ENCODE data around the gene GPR25.

The GPR25 gene

GRCh38 chr1:200873671-200874397, 1.1 kb downstream of the GPR25 start:
- DNase-seq = no peak

DNA sequence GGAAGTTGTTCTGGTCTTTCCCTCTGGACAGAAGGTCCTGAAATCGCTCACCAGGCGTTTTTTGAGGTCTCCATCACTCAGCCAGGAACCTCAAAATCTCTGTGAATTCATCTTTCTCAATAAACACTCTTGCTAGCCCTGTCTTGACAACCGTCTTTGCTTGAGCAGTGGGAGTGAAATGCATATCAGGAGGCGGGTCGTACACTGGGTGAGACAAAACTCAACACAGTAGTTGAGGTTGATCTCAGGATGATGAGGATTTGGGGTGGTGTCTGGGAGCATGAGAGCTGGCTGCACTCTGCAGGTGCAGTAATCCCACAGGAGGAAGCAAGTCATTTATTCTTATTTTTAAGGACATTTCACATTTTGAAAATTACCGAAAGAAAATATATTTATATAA, 1.9 kb downstream of the GPR25 start:
- DNase-seq = no peak

DNA sequence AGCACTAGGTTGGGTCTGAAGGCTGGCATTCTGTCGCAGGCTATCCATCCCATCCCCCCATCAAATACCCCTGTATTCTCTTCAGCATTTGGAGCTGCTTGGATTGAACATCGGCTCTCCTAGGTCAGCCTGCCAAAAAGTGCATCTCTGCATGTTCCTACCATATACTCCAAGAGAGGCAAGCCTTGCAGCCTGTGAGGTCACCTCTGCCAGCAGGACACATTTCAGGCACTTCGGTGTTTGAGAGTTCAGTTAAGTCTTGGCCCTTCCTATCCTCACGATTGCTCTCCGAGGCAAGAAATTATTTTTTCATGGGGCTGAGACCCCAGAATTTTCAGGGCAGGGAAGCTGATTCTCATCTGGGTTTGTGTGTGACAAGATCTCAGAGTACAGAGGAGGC, 2.6 kb downstream of the GPR25 start:
- DNase-seq = no peak

DNA sequence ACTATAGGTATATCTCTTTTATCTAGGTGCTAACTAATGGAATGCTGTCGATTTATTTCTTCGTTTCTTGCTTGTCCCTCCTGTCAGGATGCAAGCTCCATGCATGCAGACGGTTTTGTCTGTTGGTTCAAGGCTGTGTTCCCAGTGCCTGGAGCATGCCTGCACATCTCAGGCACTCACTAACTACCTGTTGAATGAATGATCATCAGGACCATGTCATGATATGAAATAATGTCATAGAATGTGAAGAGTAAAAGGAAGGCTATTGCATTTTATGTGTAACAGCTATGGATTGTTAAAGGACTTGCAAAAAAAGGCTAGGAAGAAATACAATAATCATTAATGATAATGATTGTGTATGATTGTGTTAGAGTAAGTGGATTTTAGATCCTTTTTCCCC, 4.2 kb downstream of the GPR25 start:
- DNase-seq = no peak

- DNase-seq = no peak
These were observed 5.2 kb downstream of the GPR25 start for GRCh38 chr1:200877839-200878551.

- DNase-seq = no peak
These were observed 7.4 kb downstream of the GPR25 start for GRCh38 chr1:200880212-200880611.

DNA sequence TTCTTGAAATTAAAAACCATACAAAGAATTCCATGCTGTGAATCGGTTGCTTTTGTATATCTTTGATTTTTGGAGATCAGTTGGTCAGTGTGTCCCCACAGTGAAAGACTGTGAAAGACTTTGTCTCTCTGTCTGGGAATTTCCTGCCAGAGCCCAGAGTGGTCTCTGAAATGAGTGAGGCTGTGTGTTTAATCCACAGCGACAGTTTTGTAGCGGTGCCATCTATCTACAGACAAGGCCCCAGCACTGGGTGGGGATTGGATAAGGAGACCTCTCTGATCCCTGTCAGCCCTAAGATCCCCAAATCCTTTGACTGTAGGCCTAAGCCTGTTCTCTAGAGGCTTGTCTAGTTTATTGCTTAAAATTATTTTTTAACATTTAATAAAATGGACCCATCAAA, 10.3 kb downstream of the GPR25 start:
- DNase-seq = no peak

DNA sequence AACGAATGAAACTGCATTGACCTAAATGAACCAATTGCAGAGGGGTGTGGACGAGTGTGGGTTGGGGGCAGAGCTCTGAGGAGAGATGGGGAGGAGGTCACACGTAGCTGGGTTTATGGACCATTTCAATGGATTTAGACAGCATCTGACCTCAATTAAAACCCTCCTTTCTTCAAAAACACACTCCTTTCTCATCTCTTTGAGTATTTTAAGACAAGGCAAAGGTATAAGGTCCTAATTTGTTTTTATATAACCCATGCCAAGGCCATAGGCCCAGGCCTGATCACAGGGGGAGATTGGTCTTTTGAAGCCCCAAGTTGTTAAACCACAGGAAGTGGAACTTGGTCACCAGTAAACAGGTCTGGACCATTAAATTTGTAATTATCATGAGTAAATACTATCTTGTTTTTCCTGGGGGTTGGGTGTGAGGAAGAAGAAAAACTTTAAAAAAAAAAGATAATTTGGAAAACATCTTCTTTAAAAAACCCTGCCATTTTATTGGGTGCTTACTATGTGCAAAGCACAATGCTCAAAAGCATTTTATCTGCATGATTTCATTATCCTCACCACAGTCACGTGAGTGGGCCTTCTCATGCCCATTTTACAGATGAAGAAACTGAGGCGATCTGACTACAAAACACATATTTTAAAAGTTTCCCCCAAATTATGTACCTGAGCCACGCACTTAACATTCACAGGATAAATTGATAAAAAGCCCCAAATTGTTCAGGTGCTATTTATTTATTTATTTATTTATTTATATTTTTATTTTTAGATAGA, 13.0 kb downstream of the GPR25 start:
- DNase-seq = no peak

GRCh38 chr1:200886594-200886993, 13.8 kb downstream of the GPR25 start:
- DNase-seq = no peak

GRCh38 chr1:200887036-200887435, 14.3 kb downstream of the GPR25 start:
- no peak for DNase-seq

DNA sequence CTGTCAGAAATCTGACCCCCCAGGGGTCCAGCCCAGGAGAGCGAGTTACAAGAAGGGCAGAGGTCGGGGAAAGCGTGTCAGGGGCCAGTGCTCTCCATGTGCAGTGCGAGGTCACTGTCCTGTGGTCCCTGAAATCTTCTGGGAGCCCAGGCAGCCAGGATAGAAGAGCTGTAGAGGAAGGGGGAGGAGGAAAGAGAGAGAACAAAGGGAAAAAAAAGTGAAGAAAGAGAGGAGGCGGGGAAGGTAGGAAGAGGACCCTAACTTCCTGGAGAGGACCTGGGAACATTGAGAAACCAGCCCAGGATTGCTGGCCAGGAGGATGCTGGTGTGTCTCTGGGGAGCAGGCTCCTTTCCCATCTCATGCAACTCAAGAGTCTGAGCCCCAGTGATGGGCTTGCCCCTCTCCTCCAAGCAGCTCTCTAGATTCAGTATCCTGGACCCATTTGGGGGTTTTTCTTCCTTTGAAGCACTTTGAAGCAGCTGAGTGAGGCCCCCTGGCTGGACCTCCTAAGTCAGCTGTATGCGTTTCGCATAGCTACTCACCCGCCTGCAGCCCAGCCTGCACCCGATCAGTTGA, 15.1 kb downstream of the GPR25 start:
- DNase-seq = no peak

- no peak for DNase-seq
These were observed 15.6 kb downstream of the GPR25 start for GRCh38 chr1:200888349-200888838.

GRCh38 chr1:200889571-200889970, 16.8 kb downstream of the GPR25 start:
- no peak for DNase-seq

DNA sequence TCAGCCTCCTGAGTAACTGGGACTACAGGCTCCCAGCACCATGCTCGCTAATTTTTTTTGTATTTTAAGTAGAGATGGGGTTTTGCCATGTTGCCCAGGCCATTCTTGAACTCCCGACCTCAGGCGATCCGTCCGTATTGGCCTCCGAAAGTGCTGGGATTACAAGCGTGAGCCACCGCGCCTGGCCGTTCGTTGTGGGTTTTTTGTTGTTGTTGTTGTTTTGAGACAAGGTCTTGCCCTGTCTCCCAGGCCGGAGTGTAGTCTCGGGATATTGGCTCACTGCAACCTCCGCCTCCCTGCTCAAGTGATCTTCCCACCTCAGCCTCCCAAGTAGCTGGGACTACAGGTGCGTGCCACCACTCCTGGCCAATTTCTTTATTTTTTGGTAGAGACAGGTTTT, 17.2 kb downstream of the GPR25 start:
- DNase-seq = no peak

DNA sequence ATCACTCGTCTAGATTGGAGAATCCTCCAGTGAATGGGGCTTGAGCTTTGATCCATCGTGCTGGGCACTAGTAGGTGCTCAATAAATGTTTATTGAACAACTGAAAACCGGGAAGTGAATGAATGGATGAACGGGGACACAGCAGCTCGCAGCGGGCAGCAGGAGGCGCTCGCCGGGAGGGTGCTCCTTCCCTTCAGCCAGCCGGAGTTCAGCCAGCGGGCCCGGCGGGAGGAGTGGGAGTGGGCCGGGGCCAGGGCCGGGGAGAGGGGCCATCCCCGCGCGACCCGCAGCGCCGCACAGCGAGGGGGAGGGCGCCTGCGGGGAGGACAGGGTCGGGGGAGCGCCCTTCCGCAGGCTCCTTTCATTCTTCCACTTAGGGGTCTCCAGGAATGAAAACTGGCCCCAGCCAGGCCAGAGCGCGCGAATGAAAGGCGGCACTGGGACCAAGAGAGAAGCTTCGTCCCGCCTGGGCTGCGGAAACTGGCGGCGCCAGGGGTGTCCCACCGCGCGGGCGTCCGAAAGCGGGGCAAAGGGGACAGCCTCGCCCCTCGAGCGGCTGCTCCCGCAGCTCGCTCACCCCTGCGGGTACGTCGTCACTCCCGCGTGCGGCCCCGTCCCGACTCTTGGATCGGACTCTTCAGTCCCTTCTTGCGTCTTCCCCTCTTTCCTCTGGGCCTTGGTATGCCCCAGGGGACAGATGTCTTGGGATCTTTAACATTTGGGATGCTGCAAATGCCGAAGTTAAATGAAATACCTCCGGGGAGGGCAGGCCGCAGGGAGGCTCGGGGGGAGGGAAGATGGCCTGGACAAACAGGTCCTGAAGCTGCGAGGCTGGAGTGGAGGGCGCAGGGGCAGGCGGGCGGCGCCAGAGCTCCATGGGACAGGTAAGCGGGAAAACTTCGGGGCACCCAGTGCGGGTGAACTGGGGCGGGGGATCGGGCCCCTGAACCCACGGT, 18.3 kb downstream of the GPR25 start:
- peak; percentile 8 for DNase-seq

DNA sequence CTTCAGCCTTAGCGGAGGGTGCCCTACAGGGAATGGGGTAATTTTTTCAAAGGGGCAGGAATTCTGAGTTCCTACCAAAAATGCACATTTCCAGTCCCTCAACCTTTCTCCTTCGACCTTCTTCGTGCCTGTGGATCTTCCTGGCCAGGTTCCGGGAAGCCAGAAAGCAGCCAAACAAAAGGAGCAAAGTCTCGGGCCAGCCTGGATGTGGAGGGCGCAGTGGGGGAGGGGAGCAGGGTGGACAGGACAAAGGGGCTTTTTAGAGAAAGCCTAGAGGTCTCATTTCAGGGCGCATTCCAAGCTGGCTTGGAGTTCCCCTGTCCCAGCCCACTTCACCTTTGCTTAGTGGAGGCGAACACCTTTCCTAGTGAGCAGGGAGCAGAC, 19.0 kb downstream of the GPR25 start:
- no peak for DNase-seq

DNA sequence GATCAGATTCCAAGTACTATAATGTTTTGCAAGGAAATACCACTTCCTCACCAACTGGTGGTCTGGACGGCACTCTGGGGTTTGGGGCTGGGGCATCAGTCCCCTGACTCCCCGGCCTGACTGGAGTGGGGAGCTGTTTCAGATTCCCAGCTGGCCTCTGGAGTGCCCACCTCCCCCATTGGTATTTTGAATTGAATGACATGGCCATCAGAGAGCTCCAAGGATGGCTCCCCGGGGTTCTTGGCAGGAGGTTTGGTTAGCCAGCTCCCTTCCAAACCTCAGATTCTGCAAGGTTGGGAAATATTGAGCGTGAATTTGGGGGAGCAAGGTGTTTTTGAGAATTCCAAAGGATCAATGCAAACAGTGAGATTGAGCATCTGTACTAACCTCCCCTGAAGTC, 19.8 kb downstream of the GPR25 start:
- DNase-seq = no peak

GRCh38 chr1:200892958-200893357, 20.2 kb downstream of the GPR25 start:
- no peak for DNase-seq

DNA sequence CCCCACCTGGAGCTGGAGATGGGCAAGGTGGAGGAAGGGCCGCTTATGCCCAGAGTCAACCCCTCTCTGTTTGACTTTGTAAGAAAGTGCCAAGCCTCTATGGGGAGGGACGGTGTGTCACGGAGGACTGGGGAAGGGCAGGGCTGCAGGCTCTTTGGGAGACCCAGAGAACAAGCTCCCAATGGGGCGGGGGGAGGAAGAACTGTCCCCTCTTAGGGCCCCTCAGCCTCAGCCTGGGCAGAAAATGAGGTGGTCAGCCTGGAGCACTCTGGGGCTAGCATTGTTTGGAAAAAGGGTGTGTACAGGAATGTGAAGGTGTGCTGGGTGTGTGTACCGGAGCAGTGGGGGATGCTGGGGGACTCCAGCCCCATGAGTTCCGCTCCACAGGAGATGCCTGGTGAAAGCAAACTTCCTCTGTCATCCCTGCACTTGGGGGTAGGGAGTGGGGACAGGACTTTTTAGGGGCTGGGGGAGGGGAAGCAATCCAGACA, 20.7 kb downstream of the GPR25 start:
- no peak for DNase-seq

- DNase-seq = no peak
These were observed 22.1 kb downstream of the GPR25 start, which contains the start of gene INAVA for GRCh38 chr1:200894712-200895442. INAVA (plus strand) TSS chr1:200894900; CDS start chr1:200898401, 3,501 bp downstream.

GRCh38 chr1:200895443-200895789, 22.6 kb downstream of the GPR25 start:
- DNase-seq = no peak

All from HCEC 1CT (cell line).